ENCODE results near the gene SUN2.

GRCh38 chr22:38793317-38793716, 37.5 kb upstream of the SUN2 start:
- TF ChIP-seq CTCF (IDR thresholded peaks at IDR 0.05), result no peak
- TF ChIP-seq POLR2A (IDR thresholded peaks at IDR 0.05), result no peak
